Mesendoderm (in vitro differentiated cells): ENCODE measurements around the gene RBM23.

Experiments
- DNase-seq: peaks from one replicate; pipeline ENCODE4 v3.0.0; 2013
- H2AK5ac ChIP-seq: 2 replicates; pipeline ENCODE4 v1.6.1; 2013; ENCODE audit warnings: low read length, inconsistent platforms
- H2BK120ac ChIP-seq: 2 replicates; pipeline ENCODE4 v1.6.1; 2013; ENCODE audit warnings: low read depth, mild to moderate bottlenecking, low read length, moderate library complexity, mixed read lengths
- H2BK15ac ChIP-seq: replicated peaks from 2 replicates; pipeline ENCODE4 v1.6.1; 2013; ENCODE audit warnings: low read depth, mild to moderate bottlenecking, moderate library complexity
- H2BK5ac ChIP-seq: 2 replicates; pipeline ENCODE4 v1.6.1; 2013; ENCODE audit warnings: low read length, inconsistent platforms
- H3K18ac ChIP-seq: 2 replicates; pipeline ENCODE4 v1.6.1; 2013; ENCODE audit warnings: mild to moderate bottlenecking, low read length, mixed read lengths
- H3K23ac ChIP-seq: one replicate; pipeline ENCODE4 v1.6.1; 2013; ENCODE audit warnings: low read length
- H3K27ac ChIP-seq: 2 replicates; pipeline ENCODE4 v1.5.1; 2013; ENCODE audit warnings: low read depth, mild to moderate bottlenecking, inconsistent platforms, low read length, moderate library complexity
- H3K27me3 ChIP-seq: 2 replicates; pipeline ENCODE4 v1.6.1; 2013; ENCODE audit warnings: low read length, control low read depth, mild to moderate bottlenecking, inconsistent platforms; ENCODE audit not compliant: insufficient read depth, poor library complexity
- H3K36me3 ChIP-seq: 2 replicates; pipeline ENCODE4 v1.6.1; 2013; ENCODE audit warnings: low read length, inconsistent platforms; ENCODE audit not compliant: control insufficient read depth, insufficient read depth
- H3K4ac ChIP-seq: one replicate; pipeline ENCODE4 v1.6.1; 2013; ENCODE audit warnings: low read depth, mild to moderate bottlenecking, low read length, moderate library complexity
- H3K4me1 ChIP-seq: 2 replicates; pipeline ENCODE4 v1.6.1; 2013; ENCODE audit warnings: low read depth, low read length, inconsistent platforms; ENCODE audit not compliant: control insufficient read depth
- H3K4me2 ChIP-seq: 2 replicates; pipeline ENCODE4 v1.6.1; 2013; ENCODE audit warnings: low read length
- H3K4me3 ChIP-seq: 2 replicates; pipeline ENCODE4 v1.5.1; 2013; ENCODE audit warnings: mild to moderate bottlenecking, low read length
- H3K56ac ChIP-seq: one replicate; pipeline ENCODE4 v1.6.1; 2013; ENCODE audit warnings: low read length
- H3K79me1 ChIP-seq: 2 replicates; pipeline ENCODE4 v1.6.1; 2013; ENCODE audit warnings: low read length, inconsistent platforms
- H3K79me2 ChIP-seq: 2 replicates; pipeline ENCODE4 v1.6.1; 2013; ENCODE audit warnings: mild to moderate bottlenecking, low read length; ENCODE audit not compliant: control insufficient read depth, insufficient read depth
- H3K9ac ChIP-seq: 2 replicates; pipeline ENCODE4 v1.6.1; 2013; ENCODE audit warnings: low read length, inconsistent platforms
- H4K5ac ChIP-seq: one replicate; pipeline ENCODE4 v1.6.1; 2013; ENCODE audit warnings: low read length
- H4K8ac ChIP-seq: one replicate; pipeline ENCODE4 v1.6.1; 2013; ENCODE audit warnings: low read depth, mild to moderate bottlenecking, control low read depth, low read length, moderate library complexity
- WGBS: extraction: QIAGEN DNeasy Blood & Tissue Kit; methylation state at CpG from one replicate; pipeline ENCODE4 v1.1.7; 2013; ENCODE audit warnings: low lambda C conversion rate, missing lambda C conversion rate; ENCODE audit not compliant: insufficient coverage; ENCODE audit errors: extremely low coverage; 5-methylcytosine and 5-hydroxymethylcytosine counted together

Gene RBM23

DNA sequence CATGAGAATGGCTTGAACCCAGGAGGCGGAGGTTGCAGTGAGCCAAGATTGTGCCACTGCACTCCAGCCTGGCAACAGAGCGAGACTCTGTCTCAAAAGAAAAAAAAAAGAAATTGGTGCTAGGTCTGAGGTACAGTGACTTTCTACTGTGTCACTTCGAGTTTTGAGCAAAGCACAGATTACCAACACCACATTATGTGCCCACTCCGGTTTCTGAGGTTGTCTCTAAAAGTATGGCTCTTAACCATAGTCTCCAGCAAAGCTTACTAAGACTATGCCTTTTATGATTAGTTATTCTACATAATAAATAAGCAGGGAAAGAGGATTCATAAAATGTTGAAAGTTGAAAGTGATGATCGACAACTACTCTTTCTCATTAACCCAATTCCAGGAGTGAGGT is 8.0 kb downstream of the RBM23 start:
- Histone ChIP-seq H3K4me1 (no peaks in the 10 kb centered on the region), H3K4me3 (no peak overlapping the region), H3K4me2 (no peak overlapping the region), H2BK15ac (no peak overlapping the region), H3K9ac (no peak overlapping the region), H3K79me1 (peaks cover 5% of the 10 kb centered on the region), H3K36me3 (peaks cover 8% of the 10 kb centered on the region), H3K27me3 (no peaks in the 10 kb centered on the region), H2BK120ac (no peak overlapping the region), H3K23ac (no peak overlapping the region), H3K56ac (no peak overlapping the region), H4K5ac (no peak overlapping the region), H3K27ac (no peak overlapping the region), H3K4ac (no peak overlapping the region), H3K79me2 (peaks cover 3% of the 10 kb centered on the region), H3K18ac (no peak overlapping the region), H4K8ac (no peak overlapping the region), H2BK5ac (no peak overlapping the region), H2AK5ac (no peak overlapping the region)
- no CpG with 5 or more reads among the region's 5 CpGs for WGBS
- no peak for DNase-seq

- Histone ChIP-seq H3K27me3 (no peaks in the 10 kb centered on the region), H3K18ac (no peak overlapping the region), H3K36me3 (peaks cover 13% of the 10 kb centered on the region), H3K23ac (no peak overlapping the region), H2BK5ac (no peak overlapping the region), H3K4ac (no peak overlapping the region), H3K4me1 (no peaks in the 10 kb centered on the region), H2AK5ac (no peak overlapping the region), H3K79me1 (peaks cover 5% of the 10 kb centered on the region), H3K4me3 (no peak overlapping the region), H3K4me2 (no peak overlapping the region), H2BK120ac (no peak overlapping the region), H3K56ac (no peak overlapping the region), H4K8ac (no peak overlapping the region), H3K27ac (no peak overlapping the region), H3K9ac (no peak overlapping the region), H3K79me2 (peaks cover 3% of the 10 kb centered on the region), H2BK15ac (no peak overlapping the region), H4K5ac (no peak overlapping the region)
- DNase-seq: no peak
- WGBS: no CpG with 5 or more reads among the region's 8 CpGs
These were observed 10.3 kb downstream of the RBM23 start for GRCh38 chr14:22908601-22909000.

- peaks cover 16% of the 10 kb centered on the region for H3K36me3 ChIP-seq
- no peak overlapping the region for H2BK5ac ChIP-seq
- no peak overlapping the region for H2BK15ac ChIP-seq
- H3K23ac ChIP-seq: no peak overlapping the region
- no peak overlapping the region for H3K4me2 ChIP-seq
- H3K79me2 ChIP-seq: peaks cover 3% of the 10 kb centered on the region
- no peaks in the 10 kb centered on the region for H3K4me1 ChIP-seq
- H2AK5ac ChIP-seq: no peak overlapping the region
- H3K27me3 ChIP-seq: no peaks in the 10 kb centered on the region
- no peak overlapping the region for H3K18ac ChIP-seq
- H3K9ac ChIP-seq: no peak overlapping the region
- no peak overlapping the region for H2BK120ac ChIP-seq
- H4K5ac ChIP-seq: no peak overlapping the region
- H4K8ac ChIP-seq: no peak overlapping the region
- no peak overlapping the region for H3K4ac ChIP-seq
- no peak for DNase-seq
- H3K4me3 ChIP-seq: no peak overlapping the region
- WGBS: no CpG with 5 or more reads among the region's 3 CpGs
- H3K56ac ChIP-seq: no peak overlapping the region
- H3K27ac ChIP-seq: no peak overlapping the region
- H3K79me1 ChIP-seq: peaks cover 5% of the 10 kb centered on the region
These were observed 11.5 kb downstream of the RBM23 start for GRCh38 chr14:22907429-22907828.

DNA sequence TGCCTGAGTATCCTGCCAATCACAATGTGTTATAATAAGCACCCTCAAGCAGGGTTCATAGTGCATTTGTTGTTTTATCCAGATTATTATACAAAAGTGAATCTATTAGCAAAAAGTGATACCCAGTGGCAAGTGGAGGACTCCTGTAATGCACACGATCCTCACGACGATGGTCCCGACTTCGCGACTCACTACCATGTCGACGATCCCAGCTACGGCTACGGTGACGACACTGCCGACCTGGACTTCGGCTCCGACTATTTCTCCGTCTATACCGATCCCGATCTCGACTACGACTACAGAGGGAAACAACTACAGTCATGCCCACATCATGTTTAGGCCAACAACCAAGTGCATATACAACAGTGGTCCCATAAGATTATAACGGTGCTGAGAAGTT is 12.9 kb downstream of the RBM23 start:
- H3K4me1 ChIP-seq: no peaks in the 10 kb centered on the region
- H3K9ac ChIP-seq: no peak overlapping the region
- no CpG with 5 or more reads among the region's 20 CpGs for WGBS
- H2BK120ac ChIP-seq: no peak overlapping the region
- H3K79me2 ChIP-seq: no peaks in the 10 kb centered on the region
- no peak for DNase-seq
- no peak overlapping the region for H3K18ac ChIP-seq
- peaks cover 20% of the 10 kb centered on the region for H3K36me3 ChIP-seq
- H4K5ac ChIP-seq: no peak overlapping the region
- no peak overlapping the region for H3K23ac ChIP-seq
- H3K4ac ChIP-seq: no peak overlapping the region
- H3K56ac ChIP-seq: no peak overlapping the region
- H3K4me3 ChIP-seq: no peak overlapping the region
- H2BK5ac ChIP-seq: no peak overlapping the region
- H3K27ac ChIP-seq: no peak overlapping the region
- no peak overlapping the region for H2BK15ac ChIP-seq
- no peak overlapping the region for H2AK5ac ChIP-seq
- no peaks in the 10 kb centered on the region for H3K27me3 ChIP-seq
- H3K4me2 ChIP-seq: no peak overlapping the region
- H4K8ac ChIP-seq: no peak overlapping the region
- H3K79me1 ChIP-seq: peaks cover 2% of the 10 kb centered on the region

- Histone ChIP-seq H3K4me1 (no peaks in the 10 kb centered on the region), H3K9ac (no peak overlapping the region)
- WGBS: no CpG with 5 or more reads among the region's 4 CpGs
These were observed 13.3 kb downstream of the RBM23 start for GRCh38 chr14:22905627-22906026.

GRCh38 chr14:22903742-22904087 is 15.2 kb downstream of the RBM23 start:
- no peak overlapping the region for H3K18ac ChIP-seq
- H2BK120ac ChIP-seq: no peak overlapping the region
- no peak overlapping the region for H3K23ac ChIP-seq
- no peak overlapping the region for H3K9ac ChIP-seq
- no peak overlapping the region for H4K8ac ChIP-seq
- no peak overlapping the region for H3K4me2 ChIP-seq
- no CpG with 5 or more reads among the region's 2 CpGs for WGBS
- no peaks in the 10 kb centered on the region for H3K4me1 ChIP-seq
- no peak for DNase-seq
- no peak overlapping the region for H3K27ac ChIP-seq
- no peaks in the 10 kb centered on the region for H3K79me1 ChIP-seq
- no peak overlapping the region for H3K4me3 ChIP-seq
- H4K5ac ChIP-seq: no peak overlapping the region
- no peaks in the 10 kb centered on the region for H3K27me3 ChIP-seq
- H3K36me3 ChIP-seq: peaks cover 20% of the 10 kb centered on the region
- no peak overlapping the region for H2AK5ac ChIP-seq
- no peak overlapping the region for H3K4ac ChIP-seq
- H2BK5ac ChIP-seq: no peak overlapping the region
- no peak overlapping the region for H2BK15ac ChIP-seq
- H3K79me2 ChIP-seq: no peaks in the 10 kb centered on the region
- no peak overlapping the region for H3K56ac ChIP-seq

More at GRCh38 chr14:22905627-22906026, 13.3 kb downstream of the RBM23 start:
- no peak overlapping the region for H2AK5ac ChIP-seq
- H3K27me3 ChIP-seq: no peaks in the 10 kb centered on the region
- H3K79me1 ChIP-seq: peaks cover 2% of the 10 kb centered on the region
- no peak overlapping the region for H3K4ac ChIP-seq
- no peaks in the 10 kb centered on the region for H3K79me2 ChIP-seq
- no peak for DNase-seq
- H3K56ac ChIP-seq: no peak overlapping the region
- no peak overlapping the region for H3K27ac ChIP-seq
- no peak overlapping the region for H2BK120ac ChIP-seq
- no peak overlapping the region for H3K4me3 ChIP-seq
- no peak overlapping the region for H2BK5ac ChIP-seq
- no peak overlapping the region for H3K18ac ChIP-seq
- no peak overlapping the region for H3K23ac ChIP-seq
- no peak overlapping the region for H4K8ac ChIP-seq
- peaks cover 23% of the 10 kb centered on the region for H3K36me3 ChIP-seq
- H4K5ac ChIP-seq: no peak overlapping the region
- no peak overlapping the region for H2BK15ac ChIP-seq
- H3K4me2 ChIP-seq: no peak overlapping the region
